Measurements from ENCODE around the gene DDX60.
"Not testable (repeated sequence)": the region's sequence is repeated elsewhere in the genome, so short reads cannot be mapped to it uniquely, and the experiment has no call there.

DDX60 gene

DNA sequence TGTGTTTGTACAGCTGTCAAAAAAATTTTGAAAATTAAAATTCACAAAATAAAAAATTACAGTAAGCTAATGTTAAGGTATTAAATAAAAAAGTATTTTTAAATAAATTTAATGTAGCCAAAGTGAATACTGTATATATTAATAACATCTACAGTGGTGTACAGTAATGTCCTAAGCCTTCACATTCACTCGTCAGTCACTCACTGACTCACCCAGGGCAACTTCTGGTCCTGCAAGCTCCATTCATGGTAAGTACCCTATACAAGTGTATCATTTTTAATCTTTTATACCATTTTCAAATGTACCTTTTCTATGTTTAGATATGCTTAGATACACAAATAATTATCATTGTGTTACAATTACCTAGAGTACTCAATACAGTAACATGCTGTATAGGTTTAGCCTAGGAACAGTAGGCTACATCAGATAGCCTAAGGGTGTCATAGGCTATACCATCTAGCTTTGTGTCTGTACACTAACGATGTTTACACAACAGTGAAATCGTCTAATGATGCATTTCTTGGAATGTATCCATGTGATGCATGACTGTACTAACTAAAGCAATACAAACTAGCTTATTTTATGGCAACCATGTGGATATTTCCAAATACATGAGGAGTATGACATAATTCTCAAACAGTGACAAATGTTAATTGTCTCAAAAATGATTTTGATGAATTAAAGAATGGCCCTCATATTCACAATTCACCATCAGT is 13.7 kb downstream of the DDX60 start:
- H3K4me3 ChIP-seq (ENCODE audit: insufficient read depth, low read depth, low read length): no peak overlapping the region
- H3K4me1 ChIP-seq (ENCODE audit: control insufficient read depth, insufficient read depth, low read length): no peaks in the 10 kb centered on the region
- no peaks in the 10 kb centered on the region for H3K9me3 ChIP-seq (ENCODE audit: control insufficient read depth, low read length)
- no peaks in the 10 kb centered on the region for H3K27me3 ChIP-seq (ENCODE audit: control insufficient read depth, insufficient read depth, low read length, poor library complexity, severe bottlenecking)
- no peaks in the 10 kb centered on the region for H3K36me3 ChIP-seq (ENCODE audit: control insufficient read depth, insufficient read depth, low read length)
- H3K27ac ChIP-seq (ENCODE audit: insufficient read depth, low read depth, low read length, poor library complexity, severe bottlenecking): no peak overlapping the region
- WGBS, 2 experiments: 96 to 100% methylated on average over 3 of the region's 3 CpGs

DNA sequence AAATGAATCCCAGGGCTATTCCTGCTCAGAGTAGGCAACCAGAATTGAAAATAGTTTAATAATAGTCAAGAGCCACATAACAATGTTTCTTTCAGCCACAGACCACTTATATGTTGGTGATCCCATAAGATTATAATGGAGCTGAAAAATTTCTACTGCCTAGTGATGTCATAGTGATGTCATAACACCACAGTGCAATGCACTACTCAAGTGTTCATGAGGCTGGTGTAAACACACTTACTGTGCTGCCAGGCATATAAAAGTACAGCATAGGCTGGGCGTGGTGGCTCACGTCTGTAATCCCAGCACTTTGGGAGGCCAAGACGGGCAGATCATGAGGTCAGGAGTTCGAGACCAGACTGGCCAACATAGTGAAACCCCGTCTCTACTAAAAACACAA is 15.1 kb downstream of the DDX60 start:
- not testable (repeated sequence) for H3K36me3 ChIP-seq (ENCODE audit: control insufficient read depth, insufficient read depth, low read length); H3K4me1 ChIP-seq (ENCODE audit: control insufficient read depth, insufficient read depth, low read length); H3K4me3 ChIP-seq (ENCODE audit: insufficient read depth, low read depth, low read length); H3K9me3 ChIP-seq (ENCODE audit: control insufficient read depth, low read length); H3K27ac ChIP-seq (ENCODE audit: insufficient read depth, low read depth, low read length, poor library complexity, severe bottlenecking); H3K27me3 ChIP-seq (ENCODE audit: control insufficient read depth, insufficient read depth, low read length, poor library complexity, severe bottlenecking)
- 92% methylated on average over 5 of the region's 5 CpGs for WGBS, 2 experiments

DNA sequence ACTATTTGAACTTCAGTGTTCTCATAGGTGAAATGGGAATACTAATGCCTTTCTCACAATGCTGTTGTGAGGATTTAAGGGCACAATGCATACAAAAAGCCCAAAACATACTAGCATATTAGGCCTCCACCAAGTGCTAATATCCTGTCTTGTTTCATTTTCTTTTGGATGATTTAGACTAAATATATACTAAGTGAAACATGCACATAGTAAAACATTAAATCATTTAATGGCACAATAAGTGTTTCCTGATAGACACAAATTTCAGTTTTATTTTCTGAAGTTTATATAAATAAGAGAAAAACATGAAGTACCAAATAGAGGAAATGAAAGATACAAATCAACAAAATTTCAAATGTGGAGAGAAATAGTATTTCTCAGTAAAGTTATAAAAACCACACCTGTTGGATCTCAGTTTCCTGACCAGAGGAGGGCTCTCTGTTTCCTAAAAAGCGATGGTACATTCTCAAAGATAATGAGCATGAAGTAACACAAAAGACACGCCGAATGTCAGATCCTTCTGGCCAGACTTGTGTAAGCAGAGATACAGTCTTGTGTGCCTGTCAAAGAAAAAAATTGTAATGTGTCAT is 25.1 kb downstream of the DDX60 start:
- WGBS, 2 experiments: 95 to 98% methylated on average over 3 of the region's 3 CpGs
- no peak overlapping the region for H3K27ac ChIP-seq (ENCODE audit: insufficient read depth, low read depth, low read length, poor library complexity, severe bottlenecking)

DNA sequence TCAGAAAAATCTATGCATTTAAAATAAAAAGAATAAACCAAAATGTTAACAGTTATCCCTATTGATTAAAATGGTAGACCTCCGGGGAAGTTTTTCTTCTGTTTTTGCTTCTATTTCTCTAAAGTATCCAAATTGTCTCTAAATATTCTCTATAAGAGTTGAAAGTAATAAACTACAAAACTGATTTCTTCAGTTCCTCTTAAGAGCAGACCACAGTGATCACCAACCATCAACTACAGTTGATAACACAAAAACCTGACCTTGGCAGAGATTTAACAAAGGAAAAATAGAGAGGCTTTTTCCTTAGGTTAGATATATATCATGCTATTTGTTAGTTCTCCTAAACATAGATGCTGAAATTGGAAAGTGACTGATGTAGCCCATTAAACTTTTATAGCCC is 27.3 kb downstream of the DDX60 start:
- Histone ChIP-seq H3K4me3 (ENCODE audit: insufficient read depth, low read depth, low read length) (no peak overlapping the region), H3K27ac (ENCODE audit: insufficient read depth, low read depth, low read length, poor library complexity, severe bottlenecking) (no peak overlapping the region), H3K27me3 (ENCODE audit: control insufficient read depth, insufficient read depth, low read length, poor library complexity, severe bottlenecking) (no peaks in the 10 kb centered on the region), H3K36me3 (ENCODE audit: control insufficient read depth, insufficient read depth, low read length) (no peaks in the 10 kb centered on the region), H3K9me3 (ENCODE audit: control insufficient read depth, low read length) (no peaks in the 10 kb centered on the region), H3K4me1 (ENCODE audit: control insufficient read depth, insufficient read depth, low read length) (no peaks in the 10 kb centered on the region)
- no CpG with 5 or more reads among the region's 1 CpG for WGBS, 2 experiments

More for the DNA sequence above, 25.1 kb downstream of the DDX60 start:
- Histone ChIP-seq H3K27me3 (ENCODE audit: control insufficient read depth, insufficient read depth, low read length, poor library complexity, severe bottlenecking) (no peaks in the 10 kb centered on the region), H3K36me3 (ENCODE audit: control insufficient read depth, insufficient read depth, low read length) (no peaks in the 10 kb centered on the region), H3K9me3 (ENCODE audit: control insufficient read depth, low read length) (no peaks in the 10 kb centered on the region), H3K4me1 (ENCODE audit: control insufficient read depth, insufficient read depth, low read length) (no peaks in the 10 kb centered on the region), H3K4me3 (ENCODE audit: insufficient read depth, low read depth, low read length) (no peak overlapping the region)

DNA sequence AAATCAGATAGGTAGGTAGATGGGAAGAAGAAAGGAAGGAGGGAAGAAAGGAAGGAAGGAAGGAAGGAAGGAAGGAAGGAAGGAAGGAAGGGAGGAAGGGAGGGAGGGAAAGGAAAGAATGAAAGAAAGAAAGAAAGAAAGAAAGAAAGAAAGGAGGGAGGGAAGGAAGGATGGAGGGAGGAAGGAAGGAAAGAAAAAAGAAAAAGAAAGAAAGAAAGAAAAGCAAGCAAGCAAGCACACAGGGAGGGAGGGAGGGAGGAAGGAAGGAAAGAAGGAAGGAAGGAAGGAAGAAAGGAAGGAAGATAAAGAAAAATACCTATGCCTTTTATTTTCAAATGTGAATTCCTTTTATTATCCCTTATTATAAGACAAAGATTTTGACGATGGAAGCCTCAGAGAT is 32.7 kb downstream of the DDX60 start:
- H3K27ac ChIP-seq (ENCODE audit: insufficient read depth, low read depth, low read length, poor library complexity, severe bottlenecking); H3K36me3 ChIP-seq (ENCODE audit: control insufficient read depth, insufficient read depth, low read length); H3K4me3 ChIP-seq (ENCODE audit: insufficient read depth, low read depth, low read length); H3K9me3 ChIP-seq (ENCODE audit: control insufficient read depth, low read length); H3K27me3 ChIP-seq (ENCODE audit: control insufficient read depth, insufficient read depth, low read length, poor library complexity, severe bottlenecking); H3K4me1 ChIP-seq (ENCODE audit: control insufficient read depth, insufficient read depth, low read length): not testable (repeated sequence)
- no CpG with 5 or more reads among the region's 1 CpG for WGBS, 2 experiments

DNA sequence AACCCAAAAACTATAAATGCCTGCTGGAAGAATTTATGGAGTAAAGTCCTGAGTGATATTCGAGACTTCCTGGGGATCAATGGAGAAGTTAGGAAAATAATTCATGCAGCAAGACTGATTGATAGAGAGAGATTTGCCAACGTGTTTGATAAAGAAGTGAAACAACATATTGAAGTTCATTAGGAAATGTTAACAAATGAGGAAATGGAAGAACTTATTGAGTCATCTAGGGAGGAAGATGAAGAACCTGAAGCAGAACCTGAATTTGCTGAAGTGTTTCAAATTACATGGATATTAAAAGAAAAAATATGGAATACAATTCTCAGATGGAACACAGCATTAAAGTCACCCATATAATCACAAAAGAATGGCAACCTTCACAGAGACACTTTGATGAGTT is 39.0 kb downstream of the DDX60 start:
- Histone ChIP-seq H3K4me3 (ENCODE audit: insufficient read depth, low read depth, low read length) (no peak overlapping the region), H3K9me3 (ENCODE audit: control insufficient read depth, low read length) (no peaks in the 10 kb centered on the region), H3K36me3 (ENCODE audit: control insufficient read depth, insufficient read depth, low read length) (no peaks in the 10 kb centered on the region), H3K4me1 (ENCODE audit: control insufficient read depth, insufficient read depth, low read length) (no peaks in the 10 kb centered on the region), H3K27me3 (ENCODE audit: control insufficient read depth, insufficient read depth, low read length, poor library complexity, severe bottlenecking) (no peaks in the 10 kb centered on the region), H3K27ac (ENCODE audit: insufficient read depth, low read depth, low read length, poor library complexity, severe bottlenecking) (no peak overlapping the region)
- 88 to 90% methylated on average over 2 of the region's 2 CpGs for WGBS, 2 experiments

DNA sequence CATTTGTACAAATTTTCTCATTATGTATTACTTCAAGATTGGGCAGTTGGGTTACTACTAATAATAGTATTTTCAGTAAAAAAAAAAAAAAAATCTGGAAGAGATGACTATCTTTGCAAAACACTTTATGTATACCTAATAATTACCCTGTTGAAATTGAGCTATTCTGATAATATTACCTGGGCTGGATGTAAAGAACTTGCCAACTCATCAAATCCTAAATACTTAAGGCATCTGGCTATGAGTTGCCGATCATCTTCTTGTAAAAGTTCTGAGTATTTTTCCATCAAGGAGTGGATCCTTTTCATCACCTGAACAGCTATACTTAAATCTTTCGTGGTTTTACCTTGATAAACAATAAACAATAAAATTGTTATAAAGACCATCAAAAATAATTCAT is 42.7 kb downstream of the DDX60 start:
- 98 to 100% methylated on average over 1 to 2 of the region's 2 CpGs for WGBS, 2 experiments
- Histone ChIP-seq H3K27me3 (ENCODE audit: control insufficient read depth, insufficient read depth, low read length, poor library complexity, severe bottlenecking) (no peaks in the 10 kb centered on the region), H3K27ac (ENCODE audit: insufficient read depth, low read depth, low read length, poor library complexity, severe bottlenecking) (no peak overlapping the region), H3K4me1 (ENCODE audit: control insufficient read depth, insufficient read depth, low read length) (no peaks in the 10 kb centered on the region), H3K9me3 (ENCODE audit: control insufficient read depth, low read length) (no peaks in the 10 kb centered on the region), H3K4me3 (ENCODE audit: insufficient read depth, low read depth, low read length) (no peak overlapping the region), H3K36me3 (ENCODE audit: control insufficient read depth, insufficient read depth, low read length) (no peaks in the 10 kb centered on the region)

DNA sequence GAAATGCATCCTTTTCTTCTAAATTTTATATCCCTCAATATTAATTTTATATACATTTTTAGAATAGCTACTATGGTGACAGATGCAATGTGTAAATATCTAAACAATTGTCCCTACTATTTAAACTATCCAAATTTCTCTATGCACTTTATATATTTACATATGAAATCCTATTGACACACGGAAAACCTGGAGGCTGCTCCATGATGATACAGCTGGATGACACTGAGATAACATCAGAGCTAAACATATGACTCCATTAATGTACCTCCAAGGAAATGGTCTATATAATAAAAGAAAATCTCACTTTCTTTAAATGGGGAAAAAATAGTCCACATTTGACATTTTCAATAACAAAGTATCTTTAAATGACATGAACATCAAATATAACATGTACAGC is 43.7 kb downstream of the DDX60 start:
- Histone ChIP-seq H3K27me3 (ENCODE audit: control insufficient read depth, insufficient read depth, low read length, poor library complexity, severe bottlenecking) (no peaks in the 10 kb centered on the region), H3K4me3 (ENCODE audit: insufficient read depth, low read depth, low read length) (no peak overlapping the region), H3K36me3 (ENCODE audit: control insufficient read depth, insufficient read depth, low read length) (no peaks in the 10 kb centered on the region), H3K9me3 (ENCODE audit: control insufficient read depth, low read length) (no peaks in the 10 kb centered on the region), H3K4me1 (ENCODE audit: control insufficient read depth, insufficient read depth, low read length) (no peaks in the 10 kb centered on the region), H3K27ac (ENCODE audit: insufficient read depth, low read depth, low read length, poor library complexity, severe bottlenecking) (no peak overlapping the region)
- 82 to 100% methylated on average over 1 of the region's 1 CpG for WGBS, 2 experiments

DNA sequence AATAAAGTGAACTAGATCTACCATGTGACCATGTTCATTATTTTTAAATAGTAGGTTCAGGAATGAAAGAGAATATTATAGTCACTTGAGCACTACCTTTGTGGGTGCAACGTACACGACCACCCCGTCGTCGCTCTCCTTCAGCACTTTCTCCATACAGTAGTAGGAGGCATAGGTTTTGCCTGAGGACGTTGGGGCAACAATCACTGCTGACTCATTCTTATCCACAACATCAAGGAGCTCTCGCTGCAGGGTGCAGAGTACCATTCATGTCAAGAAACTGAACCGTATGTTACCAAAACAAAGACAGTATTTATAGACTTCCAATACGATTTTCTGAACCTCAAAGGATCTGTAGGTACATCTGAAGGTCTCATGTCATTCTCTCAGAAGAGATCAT is 44.7 kb downstream of the DDX60 start:
- no peaks in the 10 kb centered on the region for H3K9me3 ChIP-seq (ENCODE audit: control insufficient read depth, low read length)
- H3K4me3 ChIP-seq (ENCODE audit: insufficient read depth, low read depth, low read length): no peak overlapping the region
- no peak overlapping the region for H3K27ac ChIP-seq (ENCODE audit: insufficient read depth, low read depth, low read length, poor library complexity, severe bottlenecking)
- H3K4me1 ChIP-seq (ENCODE audit: control insufficient read depth, insufficient read depth, low read length): no peaks in the 10 kb centered on the region
- 79 to 88% methylated on average over 9 of the region's 9 CpGs for WGBS, 2 experiments
- no peaks in the 10 kb centered on the region for H3K27me3 ChIP-seq (ENCODE audit: control insufficient read depth, insufficient read depth, low read length, poor library complexity, severe bottlenecking)
- no peaks in the 10 kb centered on the region for H3K36me3 ChIP-seq (ENCODE audit: control insufficient read depth, insufficient read depth, low read length)

DNA sequence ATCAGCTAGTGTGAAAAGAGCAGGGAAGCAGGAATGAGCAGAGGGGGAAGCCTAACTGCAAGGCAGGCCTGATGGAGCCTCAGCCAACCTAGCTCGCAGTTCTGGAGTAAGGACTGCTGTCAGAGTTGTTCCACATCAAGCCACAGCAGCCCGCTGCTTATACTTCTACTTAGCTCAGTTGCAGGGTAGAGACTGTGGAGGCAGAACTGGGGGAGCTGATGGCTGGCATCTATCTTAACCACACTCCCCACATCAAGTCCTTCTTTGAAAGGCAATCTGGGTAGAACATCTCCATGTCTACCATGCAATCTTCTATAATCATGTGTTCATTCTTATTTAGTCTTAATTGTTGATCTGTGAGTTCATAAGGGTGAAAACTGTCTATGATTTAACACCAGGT is 46.1 kb downstream of the DDX60 start:
- 93 to 96% methylated on average over 2 of the region's 2 CpGs for WGBS, 2 experiments
- no peaks in the 10 kb centered on the region for H3K9me3 ChIP-seq (ENCODE audit: control insufficient read depth, low read length)
- no peak overlapping the region for H3K27ac ChIP-seq (ENCODE audit: insufficient read depth, low read depth, low read length, poor library complexity, severe bottlenecking)
- no peak overlapping the region for H3K4me3 ChIP-seq (ENCODE audit: insufficient read depth, low read depth, low read length)
- H3K27me3 ChIP-seq (ENCODE audit: control insufficient read depth, insufficient read depth, low read length, poor library complexity, severe bottlenecking): no peaks in the 10 kb centered on the region
- no peaks in the 10 kb centered on the region for H3K4me1 ChIP-seq (ENCODE audit: control insufficient read depth, insufficient read depth, low read length)
- H3K36me3 ChIP-seq (ENCODE audit: control insufficient read depth, insufficient read depth, low read length): no peaks in the 10 kb centered on the region
